GM12873 (cell line): ENCODE measurements around the gene FAM20A.

ENCODE experiments used
- TF ChIP-seq, protein P1 (sequence below): IDR thresholded peaks from 2 replicates; pipeline ENCODE4 v1.5.1; 2012; ENCODE audit warnings: low read depth, mild to moderate bottlenecking, moderate library complexity, low read length, control low read depth; ENCODE audit not compliant: insufficient read depth; ENCODE audit errors: missing control alignments

Gene FAM20A

DNA sequence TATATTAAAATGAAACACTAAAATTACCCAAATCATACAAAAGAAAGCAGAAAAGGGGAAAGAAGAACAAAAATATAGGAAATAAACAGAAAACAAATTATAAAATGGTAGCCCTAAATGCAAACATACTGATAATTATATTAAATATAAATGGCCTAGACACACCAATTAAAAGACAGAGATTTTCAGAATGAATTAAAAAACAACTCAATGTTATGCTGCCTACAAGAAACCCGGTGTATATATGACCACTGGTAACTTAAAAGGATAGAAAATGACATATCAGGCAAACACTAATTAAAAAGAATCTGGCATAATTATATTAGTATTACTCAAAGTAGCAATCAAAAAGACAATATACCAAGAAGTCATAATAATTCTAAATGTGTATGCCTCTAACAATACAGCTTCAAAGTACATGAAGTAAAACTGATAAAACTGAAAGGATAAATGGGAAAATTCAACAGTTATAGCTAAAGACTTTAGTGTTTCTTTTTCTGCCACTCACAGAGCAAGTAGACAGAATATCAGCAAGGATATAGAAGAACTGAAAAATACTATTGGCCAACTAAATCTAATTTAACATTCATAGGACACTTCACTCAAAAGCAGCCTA lies 7.5 kb upstream of the FAM20A start:
- TF ChIP-seq, protein P1, sequence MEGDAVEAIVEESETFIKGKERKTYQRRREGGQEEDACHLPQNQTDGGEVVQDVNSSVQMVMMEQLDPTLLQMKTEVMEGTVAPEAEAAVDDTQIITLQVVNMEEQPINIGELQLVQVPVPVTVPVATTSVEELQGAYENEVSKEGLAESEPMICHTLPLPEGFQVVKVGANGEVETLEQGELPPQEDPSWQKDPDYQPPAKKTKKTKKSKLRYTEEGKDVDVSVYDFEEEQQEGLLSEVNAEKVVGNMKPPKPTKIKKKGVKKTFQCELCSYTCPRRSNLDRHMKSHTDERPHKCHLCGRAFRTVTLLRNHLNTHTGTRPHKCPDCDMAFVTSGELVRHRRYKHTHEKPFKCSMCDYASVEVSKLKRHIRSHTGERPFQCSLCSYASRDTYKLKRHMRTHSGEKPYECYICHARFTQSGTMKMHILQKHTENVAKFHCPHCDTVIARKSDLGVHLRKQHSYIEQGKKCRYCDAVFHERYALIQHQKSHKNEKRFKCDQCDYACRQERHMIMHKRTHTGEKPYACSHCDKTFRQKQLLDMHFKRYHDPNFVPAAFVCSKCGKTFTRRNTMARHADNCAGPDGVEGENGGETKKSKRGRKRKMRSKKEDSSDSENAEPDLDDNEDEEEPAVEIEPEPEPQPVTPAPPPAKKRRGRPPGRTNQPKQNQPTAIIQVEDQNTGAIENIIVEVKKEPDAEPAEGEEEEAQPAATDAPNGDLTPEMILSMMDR = no peak

DNA sequence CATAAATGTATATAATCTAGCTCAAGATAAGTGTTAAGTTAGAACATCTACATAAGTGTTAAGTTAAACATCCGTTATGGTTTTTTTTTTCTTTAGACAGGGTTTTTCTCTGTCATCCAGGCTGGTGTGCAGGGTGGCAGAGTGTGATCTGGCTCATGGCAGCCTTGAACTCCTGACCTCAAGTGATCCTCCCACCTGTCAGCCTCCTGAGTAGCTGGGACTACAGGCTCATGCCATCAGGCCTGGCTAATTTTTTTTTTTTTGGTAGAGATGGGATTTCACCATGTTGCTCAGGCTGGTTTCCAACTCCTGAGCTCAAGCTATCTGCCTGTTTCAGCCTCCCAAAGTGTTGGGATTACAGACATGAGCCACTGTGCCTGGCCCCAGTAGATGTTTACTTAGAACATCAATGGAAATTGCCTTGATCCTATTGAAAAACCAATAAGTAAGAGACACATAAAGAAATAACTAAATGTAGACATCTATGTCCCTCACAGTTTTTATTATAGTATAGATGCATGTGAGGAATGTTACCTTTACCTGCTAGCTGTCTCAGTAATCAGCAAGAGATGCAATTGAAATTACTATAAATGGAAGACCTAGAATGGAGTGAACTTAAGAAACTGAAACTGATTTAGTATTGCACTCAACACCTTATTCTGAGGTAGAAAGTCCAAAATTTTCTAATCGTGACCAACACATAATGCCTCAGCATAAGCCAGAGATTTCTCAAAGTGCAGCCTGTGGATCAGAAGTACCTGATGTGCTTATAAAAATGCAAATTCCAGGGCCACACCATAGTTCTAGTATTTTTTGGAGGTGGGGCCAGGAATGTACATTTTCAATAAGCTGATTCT lies 5.5 kb upstream of the FAM20A start:
- TF ChIP-seq, protein P1 = no peak

DNA sequence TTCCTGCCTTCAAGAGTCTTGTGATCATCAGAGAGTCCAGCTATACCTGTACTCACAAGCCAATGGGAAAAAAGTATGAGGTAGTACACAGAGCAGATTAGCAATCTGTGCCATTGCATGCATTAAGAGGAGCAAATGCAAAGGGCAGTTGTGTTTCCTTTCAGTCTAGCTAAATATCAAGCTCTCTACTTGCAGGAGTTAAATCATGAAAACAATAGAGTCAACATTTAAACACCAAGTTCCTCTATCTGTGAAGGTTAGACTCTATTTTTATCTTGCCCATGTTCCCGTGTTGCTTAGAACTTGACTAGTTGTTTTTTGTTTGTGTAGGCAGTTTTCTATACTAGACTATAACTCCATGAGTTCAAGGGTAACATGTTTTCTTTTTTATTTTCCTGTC lies 4.7 kb upstream of the FAM20A start:
- TF ChIP-seq, protein P1 = no peak

DNA sequence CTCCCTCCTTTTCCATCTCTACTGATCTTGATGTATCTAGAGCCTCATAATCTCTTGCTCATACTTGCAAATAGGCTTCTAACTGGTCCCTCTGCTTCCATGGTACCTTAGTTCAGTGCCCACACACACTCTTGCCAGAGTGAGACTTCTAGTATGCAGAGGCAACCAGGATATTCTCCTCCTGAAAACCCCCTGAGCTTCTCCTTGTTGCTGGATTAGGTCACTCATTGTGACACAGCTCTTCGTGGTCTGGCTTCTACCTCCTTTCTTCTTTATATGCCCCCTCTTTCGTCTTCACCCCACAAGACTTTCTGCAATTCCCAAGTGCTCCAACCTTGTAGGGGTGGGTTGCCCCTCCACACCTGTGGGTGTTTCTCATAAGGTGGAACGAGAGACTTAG lies 2.5 kb upstream of the FAM20A start:
- TF ChIP-seq, protein P1 = no peak

DNA sequence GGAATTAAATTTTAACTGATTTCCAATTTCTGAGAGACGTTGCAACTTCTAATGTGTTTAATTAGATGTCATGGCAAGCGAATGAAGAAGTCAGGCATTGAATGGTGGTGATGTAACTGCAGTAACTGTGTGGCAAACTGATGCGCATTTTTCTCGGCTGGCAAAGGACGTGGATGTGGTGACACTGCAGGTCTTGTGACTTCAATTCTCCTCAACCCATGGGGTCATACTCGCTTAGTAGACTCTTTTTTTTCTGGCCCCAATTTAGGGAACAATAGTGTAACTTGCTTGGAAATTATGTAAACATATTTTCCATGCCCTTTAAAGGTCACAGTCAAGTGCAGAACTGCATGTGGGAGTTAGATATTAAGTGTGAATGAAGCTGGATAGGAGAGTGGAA lies 1.9 kb upstream of the FAM20A start:
- TF ChIP-seq, protein P1 = no peak

DNA sequence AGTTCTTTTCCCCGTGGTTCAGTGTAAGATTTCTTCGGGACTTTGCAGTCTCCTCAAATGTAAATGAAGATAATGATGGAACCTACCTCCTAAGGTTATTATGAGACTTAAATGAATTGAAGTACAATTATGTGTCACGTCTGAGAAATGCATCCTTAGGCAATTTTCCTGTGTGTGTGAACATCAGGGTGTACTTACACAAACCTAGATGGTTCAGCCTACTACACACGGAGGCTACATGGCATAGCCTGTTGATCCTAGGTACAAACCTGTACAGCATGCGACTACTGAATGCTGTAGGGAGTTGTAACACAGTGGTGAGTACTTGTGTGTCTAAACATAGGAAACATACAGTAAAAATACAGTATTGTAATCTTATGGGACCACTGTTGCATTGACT lies 1.1 kb upstream of the FAM20A start:
- TF ChIP-seq, protein P1 = no peak

DNA sequence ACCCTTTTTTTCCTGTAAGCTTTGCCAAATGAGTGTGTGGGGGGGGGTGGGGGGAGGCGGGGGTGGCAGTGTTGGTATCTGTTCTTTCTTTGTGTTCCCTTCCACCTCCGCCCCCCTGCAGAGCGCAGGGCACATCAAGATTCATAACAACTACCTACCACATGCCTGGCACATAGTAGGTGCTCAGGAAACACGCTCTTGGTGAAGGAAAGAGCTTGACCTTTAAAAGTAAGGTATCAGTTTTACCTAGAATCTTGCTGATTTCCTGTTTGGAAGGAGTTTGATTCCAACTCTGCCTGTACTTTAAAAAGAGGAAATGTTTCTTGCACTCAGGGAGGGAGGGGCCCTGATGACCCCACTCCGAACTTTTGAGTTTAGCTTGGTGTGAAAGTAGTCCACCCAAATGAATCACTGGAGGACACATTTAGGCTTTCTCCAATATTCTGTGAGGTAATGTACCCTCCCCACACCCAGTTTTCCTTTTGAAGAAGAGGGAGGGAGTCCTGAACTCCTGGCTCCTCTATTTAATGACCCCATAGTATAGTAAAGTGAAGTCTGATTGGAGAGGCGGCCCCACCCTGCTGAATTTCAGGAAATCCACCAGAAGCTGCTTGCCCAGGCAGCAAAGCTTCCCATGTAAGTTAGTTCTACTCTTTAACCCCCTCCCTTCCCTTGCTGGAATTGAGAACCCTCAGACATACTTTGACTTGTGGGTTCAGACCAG lies 560 bp upstream of the FAM20A start:
- TF ChIP-seq, protein P1 = no peak
